Measurements from ENCODE around the gene OR13F1. TPM values are rescaled to one million over a fixed set of nuclear protein-coding genes. Genes with fewer than 3 reads are reported as not detected.

Gene OR13F1
- total and polyA plus RNA-seq, 2 donors (not counting 1 experiment from before 2014, with no cell fraction given) = not detected

DNA sequence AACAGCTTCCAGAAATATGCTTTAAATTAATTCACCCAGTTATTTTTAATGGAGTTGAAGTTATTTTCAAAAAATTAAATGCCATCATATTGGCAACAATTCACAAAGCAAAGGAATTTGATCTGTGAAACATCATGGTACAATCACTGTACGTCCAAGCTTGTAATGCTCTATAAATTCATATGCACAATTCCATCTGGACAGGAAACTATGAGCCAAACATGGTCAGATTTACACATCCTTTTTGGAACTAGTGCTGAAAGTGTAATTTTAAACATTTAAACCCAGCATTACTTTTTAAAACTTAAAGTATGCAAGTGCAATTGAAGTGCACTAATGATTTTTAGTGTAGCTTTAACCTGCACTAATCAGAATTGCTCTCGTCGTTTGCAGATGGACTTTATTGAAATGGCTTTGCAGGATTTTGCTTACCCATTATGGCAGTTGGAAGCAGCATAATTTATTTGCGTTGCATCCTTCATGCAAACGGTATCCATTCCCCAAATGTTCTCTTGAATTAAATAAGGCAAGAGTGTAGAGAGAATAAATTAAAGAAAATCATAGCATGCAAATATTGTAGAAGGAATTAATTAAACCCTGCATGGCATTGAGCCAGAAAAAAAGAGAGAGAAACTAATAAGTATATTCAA, 21.0 kb upstream of the OR13F1 start:
- H3K27ac Mint-ChIP-seq = no peak overlapping the region
- Histone ChIP-seq H3K9me3 (ENCODE audit: control extremely low read depth in 1 of 3, control insufficient read depth in 2 of 3, insufficient read depth in 1 of 3, low read length in 2 of 3) (no peaks in the 10 kb centered on the region), H3K27me3 (replicated peaks in 1 of 4; ENCODE audit: control extremely low read depth in 1 of 4, control insufficient read depth in 3 of 4, insufficient read depth in 4 of 4, low read length in 3 of 4) (no peaks in the 10 kb centered on the region), H3K27ac (ENCODE audit: low read length in 2 of 2) (no peak overlapping the region), H2AFZ (ENCODE audit: insufficient read depth, low read depth, low read length, poor library complexity, severe bottlenecking) (no peak overlapping the region), H3K79me2 (ENCODE audit: control insufficient read depth, insufficient read depth, low read length) (no peaks in the 10 kb centered on the region), H3K36me3 (replicated peaks in 1 of 2; ENCODE audit: control extremely low read depth in 1 of 2, control insufficient read depth in 1 of 2, extremely low read depth in 1 of 2, insufficient read depth in 2 of 2, low read length in 1 of 2) (no peaks in the 10 kb centered on the region), H3K4me2 (replicated peaks; ENCODE audit: low read depth, low read length, poor library complexity, severe bottlenecking) (no peak overlapping the region), H4K20me1 (ENCODE audit: control insufficient read depth, insufficient read depth, low read length, poor library complexity, severe bottlenecking) (no peaks in the 10 kb centered on the region), H3K9ac (ENCODE audit: low read length) (no peak overlapping the region), H3K4me1 (ENCODE audit: control insufficient read depth in 2 of 2, insufficient read depth in 2 of 2, low read length in 2 of 2) (no peaks in the 10 kb centered on the region), H3K4me3 (ENCODE audit: control extremely low read depth in 1 of 5, extremely low read depth in 1 of 5, insufficient read depth in 1 of 5, low read depth in 2 of 5, low read length in 4 of 5) (no peak overlapping the region)
- TF ChIP-seq EZH2 (IDR thresholded peaks at IDR 0.05; ENCODE audit: borderline replicate concordance, insufficient read depth, low read depth, low read length, poor library complexity, severe bottlenecking) = no peak
- POLR2A ChIA-PET = no interaction called here
- intact Hi-C loops (cut with micrococcal nuclease) = no loop called here
- no peaks in the 10 kb centered on the region for H3K4me1 Mint-ChIP-seq
- WGBS (ENCODE audit: insufficient coverage) = no CpG with 5 or more reads among the region's 5 CpGs
- no peak for DNase-seq
- H3K4me3 Mint-ChIP-seq = no peak overlapping the region
- H3K9me3 Mint-ChIP-seq (ENCODE audit: insufficient read depth) = no peaks in the 10 kb centered on the region
- CTCF ChIA-PET = no interaction called here
- no peaks in the 10 kb centered on the region for H3K27me3 Mint-ChIP-seq
- ATAC-seq (ENCODE audit: low read depth) = no peak

DNA sequence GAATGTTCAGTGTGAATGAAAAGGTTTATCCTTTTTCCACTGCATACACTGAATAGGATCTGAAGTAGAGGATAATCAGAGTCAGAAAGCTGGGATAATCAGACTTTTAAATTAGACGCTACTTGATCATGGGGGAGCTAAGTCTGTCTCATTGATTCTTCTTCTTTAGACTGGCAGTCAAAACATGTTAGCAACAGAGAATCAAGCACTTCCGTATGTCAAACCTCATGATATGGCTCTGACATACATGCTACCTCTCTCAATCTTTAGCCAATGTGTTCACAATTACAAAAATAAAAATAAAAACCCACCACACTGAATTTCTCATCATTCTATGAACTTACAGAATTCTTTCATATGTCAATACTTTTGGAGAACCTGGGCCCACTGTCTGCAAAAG, 19.0 kb upstream of the OR13F1 start:
- TF ChIP-seq EZH2 (IDR thresholded peaks at IDR 0.05; ENCODE audit: borderline replicate concordance, insufficient read depth, low read depth, low read length, poor library complexity, severe bottlenecking) = no peak
- TF ChIP-seq, protein P1, sequence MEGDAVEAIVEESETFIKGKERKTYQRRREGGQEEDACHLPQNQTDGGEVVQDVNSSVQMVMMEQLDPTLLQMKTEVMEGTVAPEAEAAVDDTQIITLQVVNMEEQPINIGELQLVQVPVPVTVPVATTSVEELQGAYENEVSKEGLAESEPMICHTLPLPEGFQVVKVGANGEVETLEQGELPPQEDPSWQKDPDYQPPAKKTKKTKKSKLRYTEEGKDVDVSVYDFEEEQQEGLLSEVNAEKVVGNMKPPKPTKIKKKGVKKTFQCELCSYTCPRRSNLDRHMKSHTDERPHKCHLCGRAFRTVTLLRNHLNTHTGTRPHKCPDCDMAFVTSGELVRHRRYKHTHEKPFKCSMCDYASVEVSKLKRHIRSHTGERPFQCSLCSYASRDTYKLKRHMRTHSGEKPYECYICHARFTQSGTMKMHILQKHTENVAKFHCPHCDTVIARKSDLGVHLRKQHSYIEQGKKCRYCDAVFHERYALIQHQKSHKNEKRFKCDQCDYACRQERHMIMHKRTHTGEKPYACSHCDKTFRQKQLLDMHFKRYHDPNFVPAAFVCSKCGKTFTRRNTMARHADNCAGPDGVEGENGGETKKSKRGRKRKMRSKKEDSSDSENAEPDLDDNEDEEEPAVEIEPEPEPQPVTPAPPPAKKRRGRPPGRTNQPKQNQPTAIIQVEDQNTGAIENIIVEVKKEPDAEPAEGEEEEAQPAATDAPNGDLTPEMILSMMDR (IDR thresholded peaks at IDR 0.05) = no peak
- POLR2A ChIA-PET = no interaction called here
- no peak overlapping the region for H2AFZ ChIP-seq (ENCODE audit: insufficient read depth, low read depth, low read length, poor library complexity, severe bottlenecking)
- Mint-ChIP-seq H3K9me3 (ENCODE audit: insufficient read depth) (no peaks in the 10 kb centered on the region), H3K4me1 (no peaks in the 10 kb centered on the region), H3K27ac (no peak overlapping the region), H3K27me3 (no peaks in the 10 kb centered on the region), H3K4me3 (no peak overlapping the region)
- H3K27me3 ChIP-seq (replicated peaks in 1 of 4; ENCODE audit: control extremely low read depth in 1 of 4, control insufficient read depth in 3 of 4, insufficient read depth in 4 of 4, low read length in 3 of 4) = no peaks in the 10 kb centered on the region
- no peak overlapping the region for H3K4me3 ChIP-seq (ENCODE audit: control extremely low read depth in 1 of 5, extremely low read depth in 1 of 5, insufficient read depth in 1 of 5, low read depth in 2 of 5, low read length in 4 of 5)
- CTCF ChIA-PET = no interaction called here
- no peak overlapping the region for H3K27ac ChIP-seq (ENCODE audit: low read length in 2 of 2)
- no peaks in the 10 kb centered on the region for H4K20me1 ChIP-seq (ENCODE audit: control insufficient read depth, insufficient read depth, low read length, poor library complexity, severe bottlenecking)
- H3K4me2 ChIP-seq (replicated peaks; ENCODE audit: low read depth, low read length, poor library complexity, severe bottlenecking) = no peak overlapping the region
- 100% methylated on average over 2 of the region's 2 CpGs for WGBS (ENCODE audit: insufficient coverage)
- no peak for DNase-seq
- no peak for ATAC-seq (ENCODE audit: low read depth)
- no peaks in the 10 kb centered on the region for H3K9me3 ChIP-seq (ENCODE audit: control extremely low read depth in 1 of 3, control insufficient read depth in 2 of 3, insufficient read depth in 1 of 3, low read length in 2 of 3)
- no peak overlapping the region for H3K9ac ChIP-seq (ENCODE audit: low read length)
- no peaks in the 10 kb centered on the region for H3K4me1 ChIP-seq (ENCODE audit: control insufficient read depth in 2 of 2, insufficient read depth in 2 of 2, low read length in 2 of 2)
- no peaks in the 10 kb centered on the region for H3K79me2 ChIP-seq (ENCODE audit: control insufficient read depth, insufficient read depth, low read length)
- no peaks in the 10 kb centered on the region for H3K36me3 ChIP-seq (replicated peaks in 1 of 2; ENCODE audit: control extremely low read depth in 1 of 2, control insufficient read depth in 1 of 2, extremely low read depth in 1 of 2, insufficient read depth in 2 of 2, low read length in 1 of 2)
- intact Hi-C loops (cut with micrococcal nuclease) = no loop called here

Measured in B cell (primary cell).